Measurements from ENCODE around the gene ALPI. TPM values are rescaled to one million over a fixed set of nuclear protein-coding genes. Genes with fewer than 3 reads are reported as not detected.

The ALPI gene
- total RNA-seq, 1 experiment from 2014 or later: not detected

DNA sequence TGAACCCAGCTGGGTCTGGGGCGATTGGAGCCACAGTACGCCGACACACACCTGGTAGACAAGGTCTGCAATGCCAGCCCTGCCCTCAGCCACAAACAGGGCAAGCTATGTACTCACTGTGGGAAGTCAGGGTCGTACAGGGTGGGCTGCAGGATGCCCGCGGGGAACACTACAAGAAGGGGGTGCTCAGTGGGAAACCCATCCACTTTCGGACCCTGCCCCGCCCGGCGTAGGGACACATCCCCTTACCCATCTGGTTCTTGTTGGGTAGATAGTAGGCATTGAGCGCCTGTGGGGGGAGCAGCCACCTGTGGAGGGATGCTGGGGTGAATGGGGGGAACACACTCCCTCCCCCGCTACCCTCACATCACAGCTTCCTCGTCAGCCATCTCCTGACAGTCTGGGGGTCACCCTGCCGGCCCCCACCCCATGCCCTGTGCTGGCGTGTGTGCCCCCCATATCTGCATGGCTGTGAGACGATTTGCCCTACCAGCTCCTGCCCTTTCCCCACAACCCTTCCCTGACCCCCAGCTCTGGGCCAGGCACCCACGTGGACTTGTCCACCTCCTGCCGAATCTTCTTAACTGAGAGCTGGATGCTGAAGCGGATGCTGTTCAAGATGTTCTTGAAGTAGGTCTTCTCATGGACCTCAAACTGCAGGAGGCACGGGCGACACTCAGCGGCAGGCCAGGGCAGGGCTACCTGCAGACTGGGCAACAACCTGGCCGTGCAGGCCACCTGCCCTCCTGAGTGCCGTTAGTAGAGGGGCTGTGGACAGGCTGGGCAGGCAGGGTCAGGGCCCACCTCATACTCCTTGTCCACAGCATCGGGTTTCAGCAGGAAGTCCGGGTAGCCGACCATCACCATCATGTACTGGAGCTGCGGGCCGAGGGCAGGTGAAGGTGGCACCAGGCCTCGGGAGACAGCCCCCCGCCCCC, 26.6 kb downstream of the ALPI start:
- H3K27me3 ChIP-seq (ENCODE audit: control insufficient read depth, insufficient read depth, low read length): no peaks in the 10 kb centered on the region; the same call in 1 of the 2 replicates
- POLR2A ChIA-PET: no interaction called here

GRCh38 chr2:232483311-232483922, 27.5 kb downstream of the ALPI start:
- POLR2A ChIA-PET: no interaction called here
- Histone ChIP-seq H3K9me3 (ENCODE audit: control insufficient read depth, insufficient read depth, low read depth, low read length) (no peaks in the 10 kb centered on the region), H3K27ac (ENCODE audit: low read length) (no peak overlapping the region), H3K4me1 (ENCODE audit: control insufficient read depth, insufficient read depth, low read length) (no peaks in the 10 kb centered on the region), H3K4me3 (ENCODE audit: low read depth in 2 of 2, low read length in 2 of 2) (no peak overlapping the region), H3K36me3 (ENCODE audit: control insufficient read depth, insufficient read depth, low read length) (no peaks in the 10 kb centered on the region), H3K27me3 (ENCODE audit: control insufficient read depth, insufficient read depth, low read length) (no peaks in the 10 kb centered on the region; the same call in 1 of the 2 replicates)
- CTCF ChIA-PET: no interaction called here
- no TSS peak for BruUV-seq (replicated peaks)
- intact Hi-C loops (cut with micrococcal nuclease; ENCODE audit: unreplicated experiment): no loop called here
- ATAC-seq (no peak), DNase-seq (ENCODE audit: low read depth, low spot score) (no peak)
- TF ChIP-seq, protein P1, sequence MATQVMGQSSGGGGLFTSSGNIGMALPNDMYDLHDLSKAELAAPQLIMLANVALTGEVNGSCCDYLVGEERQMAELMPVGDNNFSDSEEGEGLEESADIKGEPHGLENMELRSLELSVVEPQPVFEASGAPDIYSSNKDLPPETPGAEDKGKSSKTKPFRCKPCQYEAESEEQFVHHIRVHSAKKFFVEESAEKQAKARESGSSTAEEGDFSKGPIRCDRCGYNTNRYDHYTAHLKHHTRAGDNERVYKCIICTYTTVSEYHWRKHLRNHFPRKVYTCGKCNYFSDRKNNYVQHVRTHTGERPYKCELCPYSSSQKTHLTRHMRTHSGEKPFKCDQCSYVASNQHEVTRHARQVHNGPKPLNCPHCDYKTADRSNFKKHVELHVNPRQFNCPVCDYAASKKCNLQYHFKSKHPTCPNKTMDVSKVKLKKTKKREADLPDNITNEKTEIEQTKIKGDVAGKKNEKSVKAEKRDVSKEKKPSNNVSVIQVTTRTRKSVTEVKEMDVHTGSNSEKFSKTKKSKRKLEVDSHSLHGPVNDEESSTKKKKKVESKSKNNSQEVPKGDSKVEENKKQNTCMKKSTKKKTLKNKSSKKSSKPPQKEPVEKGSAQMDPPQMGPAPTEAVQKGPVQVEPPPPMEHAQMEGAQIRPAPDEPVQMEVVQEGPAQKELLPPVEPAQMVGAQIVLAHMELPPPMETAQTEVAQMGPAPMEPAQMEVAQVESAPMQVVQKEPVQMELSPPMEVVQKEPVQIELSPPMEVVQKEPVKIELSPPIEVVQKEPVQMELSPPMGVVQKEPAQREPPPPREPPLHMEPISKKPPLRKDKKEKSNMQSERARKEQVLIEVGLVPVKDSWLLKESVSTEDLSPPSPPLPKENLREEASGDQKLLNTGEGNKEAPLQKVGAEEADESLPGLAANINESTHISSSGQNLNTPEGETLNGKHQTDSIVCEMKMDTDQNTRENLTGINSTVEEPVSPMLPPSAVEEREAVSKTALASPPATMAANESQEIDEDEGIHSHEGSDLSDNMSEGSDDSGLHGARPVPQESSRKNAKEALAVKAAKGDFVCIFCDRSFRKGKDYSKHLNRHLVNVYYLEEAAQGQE (IDR thresholded peaks at IDR 0.05; ENCODE audit: insufficient read depth in 1 of 2, low read depth in 2 of 2, low read length in 1 of 2): no peak
- TF ChIP-seq SIN3A (IDR thresholded peaks at IDR 0.05; ENCODE audit: borderline replicate concordance, insufficient read depth, low read depth, low read length) (no peak), TCF7L2 (IDR thresholded peaks at IDR 0.05; ENCODE audit: low read depth, low read length) (no peak), POLR2AphosphoS5 (IDR thresholded peaks at IDR 0.05; ENCODE audit: low read depth, low read length) (no peak)
- TF ChIP-seq, protein P2, sequence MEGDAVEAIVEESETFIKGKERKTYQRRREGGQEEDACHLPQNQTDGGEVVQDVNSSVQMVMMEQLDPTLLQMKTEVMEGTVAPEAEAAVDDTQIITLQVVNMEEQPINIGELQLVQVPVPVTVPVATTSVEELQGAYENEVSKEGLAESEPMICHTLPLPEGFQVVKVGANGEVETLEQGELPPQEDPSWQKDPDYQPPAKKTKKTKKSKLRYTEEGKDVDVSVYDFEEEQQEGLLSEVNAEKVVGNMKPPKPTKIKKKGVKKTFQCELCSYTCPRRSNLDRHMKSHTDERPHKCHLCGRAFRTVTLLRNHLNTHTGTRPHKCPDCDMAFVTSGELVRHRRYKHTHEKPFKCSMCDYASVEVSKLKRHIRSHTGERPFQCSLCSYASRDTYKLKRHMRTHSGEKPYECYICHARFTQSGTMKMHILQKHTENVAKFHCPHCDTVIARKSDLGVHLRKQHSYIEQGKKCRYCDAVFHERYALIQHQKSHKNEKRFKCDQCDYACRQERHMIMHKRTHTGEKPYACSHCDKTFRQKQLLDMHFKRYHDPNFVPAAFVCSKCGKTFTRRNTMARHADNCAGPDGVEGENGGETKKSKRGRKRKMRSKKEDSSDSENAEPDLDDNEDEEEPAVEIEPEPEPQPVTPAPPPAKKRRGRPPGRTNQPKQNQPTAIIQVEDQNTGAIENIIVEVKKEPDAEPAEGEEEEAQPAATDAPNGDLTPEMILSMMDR (IDR thresholded peaks at IDR 0.05): no peak
- in situ Hi-C loops (cut with HindIII; ENCODE audit: low pct_unique_long_range_greater_than_20kb, low sequenced_read_pairs): no loop called here

More for the DNA sequence above, 26.6 kb downstream of the ALPI start:
- DNase-seq (ENCODE audit: low read depth, low spot score) (no peak), ATAC-seq (no peak)
- BruUV-seq (replicated peaks): no TSS peak
- Histone ChIP-seq H3K27ac (ENCODE audit: low read length) (no peak overlapping the region), H3K4me1 (ENCODE audit: control insufficient read depth, insufficient read depth, low read length) (no peaks in the 10 kb centered on the region), H3K36me3 (ENCODE audit: control insufficient read depth, insufficient read depth, low read length) (no peaks in the 10 kb centered on the region), H3K9me3 (ENCODE audit: control insufficient read depth, insufficient read depth, low read depth, low read length) (no peaks in the 10 kb centered on the region), H3K4me3 (ENCODE audit: low read depth in 2 of 2, low read length in 2 of 2) (no peak overlapping the region)
- TF ChIP-seq, protein P1 (IDR thresholded peaks at IDR 0.05; ENCODE audit: insufficient read depth in 1 of 2, low read depth in 2 of 2, low read length in 1 of 2): no peak
- TF ChIP-seq, protein P2 (IDR thresholded peaks at IDR 0.05): no peak
- TF ChIP-seq SIN3A (IDR thresholded peaks at IDR 0.05; ENCODE audit: borderline replicate concordance, insufficient read depth, low read depth, low read length) (no peak), TCF7L2 (IDR thresholded peaks at IDR 0.05; ENCODE audit: low read depth, low read length) (no peak), POLR2AphosphoS5 (IDR thresholded peaks at IDR 0.05; ENCODE audit: low read depth, low read length) (no peak)
- in situ Hi-C loops (cut with HindIII; ENCODE audit: low pct_unique_long_range_greater_than_20kb, low sequenced_read_pairs) (no loop called here), intact Hi-C loops (cut with micrococcal nuclease; ENCODE audit: unreplicated experiment) (no loop called here)
- CTCF ChIA-PET: no interaction called here
